ENCODE measurements around the gene PJVK.

DNA sequence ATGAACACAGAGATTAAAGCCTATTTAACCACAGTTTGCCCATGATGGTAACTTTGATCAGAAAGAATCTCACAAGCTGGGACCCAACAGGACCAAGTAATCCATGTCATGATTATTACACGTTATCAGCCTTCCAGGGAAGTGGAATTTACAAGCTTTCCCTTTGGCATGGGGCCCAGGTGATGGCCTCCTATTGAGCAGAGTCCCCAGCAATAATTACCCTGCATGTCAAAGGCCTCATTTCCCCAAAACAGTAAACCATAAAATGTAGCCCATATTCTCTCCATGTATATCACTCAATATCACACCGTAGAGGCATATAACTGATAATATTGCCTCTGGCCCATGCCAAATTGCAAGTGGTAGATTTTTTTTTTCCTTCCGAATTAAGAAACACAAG is 39.1 kb upstream of the PJVK start:
- TF ChIP-seq CAMTA2 (CRISPR knock-in tag; IDR thresholded peaks at IDR 0.05; ENCODE audit: borderline replicate concordance) (no peak), PRMT3 (CRISPR knock-in tag; IDR thresholded peaks at IDR 0.05; ENCODE audit: borderline replicate concordance, low read depth) (no peak), ZNF451 (CRISPR knock-in tag; IDR thresholded peaks at IDR 0.05) (no peak), KDM5B (CRISPR knock-in tag; IDR thresholded peaks at IDR 0.05; ENCODE audit: borderline replicate concordance) (no peak), NR3C1 (CRISPR knock-in tag; IDR thresholded peaks at IDR 0.05) (no peak), POLR2AphosphoS5 (IDR thresholded peaks at IDR 0.05; ENCODE audit: low read depth, low read length) (no peak), PAF1 (CRISPR knock-in tag; IDR thresholded peaks at IDR 0.05) (no peak), ELF1 (CRISPR knock-in tag; IDR thresholded peaks at IDR 0.05) (no peak)
- TF ChIP-seq, protein P1, sequence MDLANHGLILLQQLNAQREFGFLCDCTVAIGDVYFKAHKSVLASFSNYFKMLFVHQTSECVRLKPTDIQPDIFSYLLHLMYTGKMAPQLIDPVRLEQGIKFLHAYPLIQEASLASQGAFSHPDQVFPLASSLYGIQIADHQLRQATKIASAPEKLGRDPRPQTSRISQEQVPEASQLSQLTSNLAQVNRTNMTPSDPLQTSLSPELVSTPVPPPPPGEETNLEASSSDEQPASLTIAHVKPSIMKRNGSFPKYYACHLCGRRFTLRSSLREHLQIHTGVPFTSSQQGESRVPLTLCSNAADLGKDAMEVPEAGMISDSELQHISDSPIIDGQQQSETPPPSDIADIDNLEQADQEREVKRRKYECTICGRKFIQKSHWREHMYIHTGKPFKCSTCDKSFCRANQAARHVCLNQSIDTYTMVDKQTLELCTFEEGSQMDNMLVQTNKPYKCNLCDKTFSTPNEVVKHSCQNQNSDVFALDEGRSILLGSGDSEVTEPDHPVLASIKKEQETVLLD (CRISPR knock-in tag; IDR thresholded peaks at IDR 0.05; ENCODE audit: low read depth), result no peak
- TF ChIP-seq, protein P2, sequence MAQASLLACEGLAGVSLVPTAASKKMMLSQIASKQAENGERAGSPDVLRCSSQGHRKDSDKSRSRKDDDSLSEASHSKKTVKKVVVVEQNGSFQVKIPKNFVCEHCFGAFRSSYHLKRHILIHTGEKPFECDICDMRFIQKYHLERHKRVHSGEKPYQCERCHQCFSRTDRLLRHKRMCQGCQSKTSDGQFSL (CRISPR knock-in tag; IDR thresholded peaks at IDR 0.05), result no peak
